Activated naive CD4-positive, alpha-beta T cell treated with Interleukin-2 at 50 U/mL for 16 hours (primary cell): ENCODE results near the gene IGFBP2.

Experiments used
- DNase-seq: peaks from one replicate; pipeline ENCODE4 v3.0.0-alpha.2; 2020

IGFBP2 gene

GRCh38 chr2:216689397-216689796, 56.2 kb downstream of the IGFBP2 start:
- no peak for DNase-seq

- no peak for DNase-seq
Observed at GRCh38 chr2:216690456-216690852, 57.2 kb downstream of the IGFBP2 start.

- no peak for DNase-seq
Observed at GRCh38 chr2:216690853-216691741, 57.9 kb downstream of the IGFBP2 start.

- peak; percentile 53 for DNase-seq
Observed at GRCh38 chr2:216692636-216693413, 59.6 kb downstream of the IGFBP2 start.

GRCh38 chr2:216693414-216694080, 60.3 kb downstream of the IGFBP2 start:
- no peak for DNase-seq

- DNase-seq = peak; percentile 18
Observed at GRCh38 chr2:216694082-216694825, 61.0 kb downstream of the IGFBP2 start.

- DNase-seq = no peak
Observed at GRCh38 chr2:216694826-216695217, 61.6 kb downstream of the IGFBP2 start.

- DNase-seq = no peak
Observed at GRCh38 chr2:216695401-216695821, 62.2 kb downstream of the IGFBP2 start, which contains the start of gene IGFBP5. Gene IGFBP5, minus strand, starts transcription at chr2:216695549. Its CDS starts 774 bp downstream, at chr2:216694775.

GRCh38 chr2:216696321-216696720, 63.1 kb downstream of the IGFBP2 start:
- no peak for DNase-seq

GRCh38 chr2:216696751-216697560, 63.7 kb downstream of the IGFBP2 start:
- DNase-seq = no peak

- no peak for DNase-seq
Observed at GRCh38 chr2:216698293-216698692, 65.1 kb downstream of the IGFBP2 start.

GRCh38 chr2:216698895-216699294, 65.7 kb downstream of the IGFBP2 start:
- DNase-seq = no peak

GRCh38 chr2:216700088-216700567, 66.9 kb downstream of the IGFBP2 start:
- no peak for DNase-seq

GRCh38 chr2:216700781-216701180, 67.6 kb downstream of the IGFBP2 start:
- no peak for DNase-seq

- no peak for DNase-seq
Observed at GRCh38 chr2:216701544-216701943, 68.3 kb downstream of the IGFBP2 start.

- no peak for DNase-seq
Observed at GRCh38 chr2:216702756-216703155, 69.5 kb downstream of the IGFBP2 start.

GRCh38 chr2:216710551-216711301, 77.5 kb downstream of the IGFBP2 start:
- no peak for DNase-seq

GRCh38 chr2:216711348-216711747, 78.1 kb downstream of the IGFBP2 start:
- no peak for DNase-seq

GRCh38 chr2:216713691-216714336, 80.6 kb downstream of the IGFBP2 start:
- DNase-seq = no peak
